ENCODE data around the gene IL6R.

The IL6R gene

DNA sequence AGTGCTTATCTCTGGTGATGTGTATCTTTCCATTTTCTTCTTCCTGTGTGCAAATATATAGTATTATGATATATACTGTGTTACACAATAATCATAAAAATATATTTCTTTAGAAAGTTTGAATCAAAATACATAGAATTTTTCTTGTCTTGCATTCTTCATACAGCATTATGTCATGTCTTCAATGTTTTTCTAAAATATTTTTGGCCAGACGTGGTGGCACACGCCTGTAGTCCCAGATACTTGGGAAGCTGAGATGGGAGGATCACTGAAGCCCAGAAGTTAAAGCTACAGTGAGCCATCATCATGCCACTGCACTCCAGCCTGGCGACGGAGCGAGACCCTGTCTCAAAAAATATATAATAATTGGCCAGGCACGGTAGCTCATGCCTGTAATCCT is 41.6 kb downstream of the IL6R start:
- DNase-seq (ENCODE audit: low spot score) (no peak), FAIRE-seq (no peak)

GRCh38 chr1:154448331-154448811 is 43.2 kb downstream of the IL6R start:
- FAIRE-seq = no peak
- no peak for DNase-seq (ENCODE audit: low spot score)

GRCh38 chr1:154453161-154453560 is 48.0 kb downstream of the IL6R start:
- DNase-seq (ENCODE audit: low spot score) = no peak
- FAIRE-seq = no peak

DNA sequence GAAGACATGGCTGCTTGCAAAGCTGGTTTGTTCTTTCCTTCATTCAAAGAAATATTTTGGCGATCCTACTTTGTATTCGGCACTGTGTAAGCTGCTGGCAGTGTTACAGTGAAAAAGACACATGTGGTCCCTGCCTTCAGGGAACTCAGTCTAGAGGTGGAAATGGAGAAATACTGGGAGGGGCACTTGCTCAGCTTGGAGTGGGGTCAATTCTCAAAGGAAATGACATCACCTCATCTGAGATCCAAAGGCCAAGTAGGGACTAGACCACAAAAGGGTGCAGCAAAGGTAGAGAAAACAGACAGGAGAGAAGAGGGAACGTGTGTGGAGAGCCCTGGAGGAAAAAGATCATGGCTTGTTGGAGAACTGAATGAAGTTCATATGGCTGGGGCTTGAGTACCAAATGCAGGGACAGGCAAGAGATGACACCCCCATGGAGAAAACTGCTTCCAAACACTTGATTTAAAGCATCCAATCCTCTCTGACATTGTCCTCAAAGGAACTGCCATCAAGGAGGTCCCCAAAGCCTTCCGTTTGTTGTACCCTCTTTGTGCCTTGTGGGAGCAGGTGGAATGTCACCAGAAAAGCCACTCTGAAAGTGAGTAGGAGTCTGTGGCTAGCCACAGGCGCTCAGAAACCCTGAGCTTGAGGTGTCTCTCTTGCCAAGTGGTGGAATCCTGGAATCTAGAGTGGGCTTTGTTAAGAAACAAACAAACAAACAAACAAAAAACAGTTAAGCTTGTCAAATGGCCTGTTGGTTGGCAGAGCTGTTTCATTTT is 48.6 kb downstream of the IL6R start:
- FAIRE-seq = no peak
- DNase-seq (ENCODE audit: low spot score) = no peak

DNA sequence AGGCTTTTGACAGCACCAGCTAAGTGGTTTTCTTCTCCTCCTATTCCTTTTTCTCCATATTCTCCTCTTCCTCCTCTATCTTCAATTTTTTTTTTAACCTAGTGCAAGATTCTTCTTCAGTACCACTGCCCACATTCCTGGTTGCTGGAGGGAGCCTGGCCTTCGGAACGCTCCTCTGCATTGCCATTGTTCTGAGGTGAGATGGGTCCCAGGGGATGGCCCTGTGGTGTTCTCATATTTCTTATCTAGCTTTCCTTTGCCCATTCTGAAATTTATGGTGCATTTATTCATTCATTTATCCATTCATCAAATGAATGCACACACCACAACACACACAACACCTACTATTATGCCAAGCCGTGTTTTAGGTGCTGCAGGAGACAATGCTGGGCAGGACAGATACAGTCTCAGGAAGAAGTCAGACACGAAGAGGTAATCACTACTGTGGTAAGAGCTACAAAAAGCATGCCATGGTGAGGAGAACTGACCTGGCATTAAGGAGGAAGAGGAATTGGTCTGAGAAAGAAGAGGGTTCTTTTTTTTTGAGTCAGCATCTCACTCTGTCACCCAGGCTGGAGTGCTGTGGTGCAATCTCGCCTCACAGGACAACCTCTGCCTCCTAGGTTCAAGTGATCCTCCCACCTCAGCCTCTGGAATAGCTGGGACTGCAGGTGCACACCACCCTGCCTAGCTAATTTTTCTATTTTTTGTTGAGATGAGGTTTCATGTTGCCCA is 49.4 kb downstream of the IL6R start:
- no peak for FAIRE-seq
- no peak for DNase-seq (ENCODE audit: low spot score)

- FAIRE-seq (no peak), DNase-seq (ENCODE audit: low spot score) (no peak)
These were observed 51.5 kb downstream of the IL6R start for GRCh38 chr1:154456631-154457030.

- FAIRE-seq = no peak
- DNase-seq (ENCODE audit: low spot score) = no peak
These were observed 53.9 kb downstream of the IL6R start for GRCh38 chr1:154459080-154459479.

DNA sequence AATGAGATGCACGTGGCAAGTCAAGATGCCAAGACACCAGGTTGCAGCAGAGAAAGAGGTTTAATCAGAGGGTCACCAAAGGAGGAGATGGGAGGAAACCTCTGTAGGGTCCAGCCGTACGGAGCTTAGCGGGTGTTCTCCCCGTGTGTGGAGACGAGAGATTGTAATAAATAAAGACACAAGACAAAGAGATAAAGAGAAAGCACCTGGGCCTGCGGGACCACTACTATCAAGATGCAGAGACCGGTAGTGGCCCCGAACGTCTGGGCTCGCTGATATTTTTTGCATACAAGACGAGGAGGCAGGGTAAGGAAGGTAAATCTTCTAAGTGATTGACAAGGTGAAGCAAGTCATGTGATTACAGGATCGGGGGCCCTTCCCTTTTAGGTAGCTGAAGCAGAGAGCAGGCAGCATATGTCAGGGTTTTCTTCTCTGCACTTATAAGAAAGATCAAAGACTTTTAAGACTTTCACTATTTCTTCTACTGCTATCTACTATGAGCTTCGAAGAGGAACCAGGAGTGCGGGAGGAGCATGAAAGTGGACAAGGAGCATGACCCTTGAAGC is 55.6 kb downstream of the IL6R start:
- FAIRE-seq = no peak
- no peak for DNase-seq (ENCODE audit: low spot score)

GRCh38 chr1:154463512-154463990 is 58.4 kb downstream of the IL6R start:
- FAIRE-seq = no peak
- peak; percentile 55 for DNase-seq (ENCODE audit: low spot score)

DNA sequence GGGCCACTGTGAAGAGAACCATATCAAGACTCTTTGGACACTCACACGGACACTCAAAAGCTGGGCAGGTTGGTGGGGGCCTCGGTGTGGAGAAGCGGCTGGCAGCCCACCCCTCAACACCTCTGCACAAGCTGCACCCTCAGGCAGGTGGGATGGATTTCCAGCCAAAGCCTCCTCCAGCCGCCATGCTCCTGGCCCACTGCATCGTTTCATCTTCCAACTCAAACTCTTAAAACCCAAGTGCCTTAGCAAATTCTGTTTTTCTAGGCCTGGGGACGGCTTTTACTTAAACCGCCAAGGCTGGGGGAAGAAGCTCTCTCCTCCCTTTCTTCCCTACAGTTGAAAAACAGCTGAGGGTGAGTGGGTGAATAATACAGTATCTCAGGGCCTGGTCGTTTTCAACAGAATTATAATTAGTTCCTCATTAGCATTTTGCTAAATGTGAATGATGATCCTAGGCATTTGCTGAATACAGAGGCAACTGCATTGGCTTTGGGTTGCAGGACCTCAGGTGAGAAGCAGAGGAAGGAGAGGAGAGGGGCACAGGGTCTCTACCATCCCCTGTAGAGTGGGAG is 60.6 kb downstream of the IL6R start:
- FAIRE-seq (no peak), DNase-seq (ENCODE audit: low spot score) (no peak)

DNA sequence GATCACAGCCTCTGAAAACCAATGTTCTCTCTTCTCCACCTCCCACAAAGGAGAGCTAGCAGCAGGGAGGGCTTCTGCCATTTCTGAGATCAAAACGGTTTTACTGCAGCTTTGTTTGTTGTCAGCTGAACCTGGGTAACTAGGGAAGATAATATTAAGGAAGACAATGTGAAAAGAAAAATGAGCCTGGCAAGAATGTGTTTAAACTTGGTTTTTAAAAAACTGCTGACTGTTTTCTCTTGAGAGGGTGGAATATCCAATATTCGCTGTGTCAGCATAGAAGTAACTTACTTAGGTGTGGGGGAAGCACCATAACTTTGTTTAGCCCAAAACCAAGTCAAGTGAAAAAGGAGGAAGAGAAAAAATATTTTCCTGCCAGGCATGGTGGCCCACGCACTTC is 61.1 kb downstream of the IL6R start:
- DNase-seq (ENCODE audit: low spot score) (no peak), FAIRE-seq (no peak)

GRCh38 chr1:154466921-154467417 is 61.8 kb downstream of the IL6R start:
- FAIRE-seq (no peak), DNase-seq (ENCODE audit: low spot score) (no peak)

- FAIRE-seq (no peak), DNase-seq (ENCODE audit: low spot score) (no peak)
These were observed 62.4 kb downstream of the IL6R start for GRCh38 chr1:154467434-154468102.

GRCh38 chr1:154468535-154469250 is 63.5 kb downstream of the IL6R start:
- DNase-seq (ENCODE audit: low spot score) (no peak), FAIRE-seq (no peak)

GRCh38 chr1:154469844-154470560 is 64.9 kb downstream of the IL6R start:
- DNase-seq (ENCODE audit: low spot score) = no peak
- FAIRE-seq = no peak

- DNase-seq (ENCODE audit: low spot score) = no peak
- FAIRE-seq = no peak
These were observed 66.2 kb downstream of the IL6R start for GRCh38 chr1:154471304-154471703.

- FAIRE-seq (no peak), DNase-seq (ENCODE audit: low spot score) (peak; percentile 59)
These were observed 69.7 kb downstream of the IL6R start for GRCh38 chr1:154474802-154475201.

GRCh38 chr1:154476791-154477190 is 71.6 kb downstream of the IL6R start:
- FAIRE-seq (no peak), DNase-seq (ENCODE audit: low spot score) (no peak)

GRCh38 chr1:154478013-154478412 is 72.9 kb downstream of the IL6R start:
- FAIRE-seq (no peak), DNase-seq (ENCODE audit: low spot score) (no peak)

GRCh38 chr1:154478639-154479038 is 73.5 kb downstream of the IL6R start:
- no peak for DNase-seq (ENCODE audit: low spot score)
- no peak for FAIRE-seq

Measured in RCC 7860 (cell line).